G401 (cell line): Measurements from ENCODE around the gene STYXL1. TPM values are rescaled to one million over a fixed set of nuclear protein-coding genes. Genes with fewer than 3 reads are reported as not detected.

ENCODE experiments used
- DNase-seq: peaks from one replicate; pipeline ENCODE4 v3.0.0-alpha.2; 2015; ENCODE audit warnings: low spot score
- in situ Hi-C: cut with HindIII; loops from 2 replicates; pipeline ENCODE4 v1.10.0; 2016; ENCODE audit warnings: low sequenced_read_pairs, mixed read lengths
- total RNA-seq: library from RNA; depleted of rRNA; stranded (reverse); fragments of >200 nt; shearing (Covaris generic); gene quantifications from 2 replicates; pipeline ENCODE4 v1.2.3, GENCODE V29; 2014

STYXL1 gene
- total RNA-seq, 1 experiment from 2014 or later, result 61.7 TPM

DNA sequence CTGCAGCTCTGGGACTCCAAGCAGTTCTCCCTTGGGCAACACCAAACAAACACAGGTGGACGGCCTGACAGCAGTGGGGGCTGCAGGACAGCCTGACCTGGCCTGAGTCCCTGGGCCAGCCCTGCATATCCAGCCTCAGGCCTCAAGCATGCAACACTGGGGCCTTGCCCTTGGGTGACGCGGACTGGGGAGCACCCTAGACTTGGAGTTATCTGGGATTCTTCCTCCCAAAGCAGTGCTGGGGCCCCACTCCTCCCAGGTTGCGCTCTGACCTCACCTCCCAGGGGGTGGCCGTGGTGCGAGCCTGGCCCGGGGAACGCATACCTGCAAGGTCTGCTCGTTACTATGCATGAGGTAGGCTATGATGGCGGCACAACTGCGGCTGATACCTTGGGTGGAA is 47.2 kb downstream of the STYXL1 start:
- in situ Hi-C loops, result no loop called here

DNA sequence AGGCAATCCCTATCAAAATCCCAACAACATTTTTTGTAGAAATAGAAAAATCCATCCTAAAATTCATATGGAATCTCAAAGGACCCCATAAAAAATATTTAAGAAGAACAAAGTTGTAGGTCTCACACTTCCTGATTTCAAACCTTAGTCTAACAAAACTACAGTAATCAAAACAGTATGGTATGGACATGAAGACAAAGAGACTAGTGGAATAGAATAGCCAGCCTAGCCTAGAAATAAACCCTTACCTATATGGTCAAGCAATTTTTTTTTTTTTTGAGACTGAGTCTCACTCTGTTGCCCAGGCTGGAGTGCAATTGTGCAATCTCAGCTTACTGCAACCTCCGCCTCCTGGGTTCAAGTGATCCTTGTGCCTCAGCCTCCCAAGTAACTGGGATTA is 49.8 kb downstream of the STYXL1 start:
- DNase-seq, result no peak
- in situ Hi-C loops, result no loop called here

More for the DNA sequence above, 47.2 kb downstream of the STYXL1 start:
- no peak for DNase-seq

DNA sequence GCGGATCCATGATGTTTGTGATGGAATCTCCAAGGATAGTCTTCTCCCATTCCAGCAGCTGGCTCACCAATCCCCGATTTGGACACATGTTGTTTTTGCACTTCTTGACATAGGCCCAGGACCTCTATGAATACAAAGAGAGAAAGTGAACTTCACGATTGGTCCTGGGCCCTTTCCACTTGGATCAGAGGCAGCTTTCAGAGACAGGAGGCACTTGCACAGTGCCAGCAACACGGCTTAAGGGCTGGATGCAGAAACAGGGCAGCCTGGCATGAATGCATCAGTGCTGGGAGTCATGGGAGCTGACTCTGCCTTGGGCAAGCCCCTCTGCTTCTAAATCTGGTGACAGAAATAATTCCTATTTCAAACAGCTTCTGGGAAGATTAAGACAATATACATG is 51.3 kb downstream of the STYXL1 start:
- in situ Hi-C loops, result no loop called here
- no peak for DNase-seq

DNA sequence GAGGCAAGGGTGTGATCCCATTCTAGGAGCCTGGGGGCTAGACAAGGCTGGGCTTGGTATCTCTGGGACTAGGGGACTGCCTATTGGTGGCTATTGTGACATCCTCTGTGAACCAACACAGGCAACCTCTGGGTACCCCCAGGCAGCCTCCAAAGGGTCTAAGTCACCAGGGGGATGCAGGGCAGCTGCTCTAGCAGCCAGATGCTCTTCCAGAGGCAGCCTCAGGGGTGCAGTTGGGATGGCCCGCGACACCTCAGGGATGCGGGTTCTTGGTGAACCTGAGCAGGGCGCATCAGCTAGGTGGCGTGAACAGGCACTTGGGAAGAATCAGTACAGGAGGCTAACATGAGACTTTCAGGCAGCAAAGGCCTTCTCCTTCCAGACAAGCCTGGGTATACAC is 51.8 kb downstream of the STYXL1 start:
- no peak for DNase-seq
- in situ Hi-C loops, result no loop called here

DNA sequence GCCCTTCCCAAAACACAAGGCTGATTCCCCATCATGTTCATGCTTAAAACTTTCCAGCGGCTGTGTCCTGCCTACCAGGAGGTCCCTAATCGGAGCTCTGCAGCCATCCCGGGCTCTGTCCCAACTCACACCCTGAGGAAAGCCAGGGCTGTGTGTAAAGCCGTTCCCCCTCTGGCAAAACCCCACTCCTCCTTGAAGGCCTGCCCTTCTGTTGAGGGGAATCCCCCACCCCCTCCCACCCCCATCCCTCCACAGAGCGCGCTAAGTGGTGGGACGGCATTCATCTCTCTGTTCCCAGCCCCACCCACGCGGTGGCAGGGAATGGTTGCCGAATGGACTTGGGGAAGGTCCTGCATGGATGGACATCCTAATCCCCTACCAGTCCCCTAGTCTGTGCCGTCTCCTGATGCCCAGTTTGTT is 52.7 kb downstream of the STYXL1 start:
- no peak for DNase-seq
- in situ Hi-C loops, result no loop called here

DNA sequence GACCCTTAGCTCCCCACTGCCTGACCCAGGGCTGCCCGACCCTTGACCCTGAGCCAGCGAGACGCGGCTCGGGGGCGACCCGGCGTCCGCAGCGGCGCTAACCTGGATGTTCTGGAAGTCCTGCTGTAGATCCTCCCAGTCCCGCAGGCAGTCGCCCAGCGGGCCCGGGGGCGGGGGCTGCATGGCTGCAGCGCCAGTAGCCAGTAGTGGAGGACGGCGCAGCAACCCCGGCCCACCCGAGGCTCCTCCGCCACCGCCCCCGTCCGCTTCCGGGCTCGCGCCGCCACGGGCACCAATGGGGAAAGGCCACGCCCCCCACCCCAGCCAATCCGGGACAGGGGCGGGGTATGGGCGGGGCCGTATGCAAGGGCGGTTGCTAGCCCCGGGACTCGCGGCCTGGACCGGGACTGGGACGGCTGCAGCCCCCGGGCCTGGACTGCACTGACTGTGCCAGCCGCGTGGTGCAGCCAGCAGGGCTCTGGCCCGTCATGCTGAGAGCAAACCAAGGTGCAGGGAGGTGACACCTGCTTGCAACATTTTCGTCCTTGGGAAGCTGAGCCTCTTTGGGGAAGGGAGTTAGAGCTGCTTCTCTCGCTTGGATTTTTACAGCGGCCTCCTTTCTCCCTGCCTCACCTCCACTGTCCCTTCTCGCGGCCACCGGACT is 53.3 kb downstream of the STYXL1 start, which contains the start of gene TMEM120A:
Gene TMEM120A, minus strand, starts transcription at position 208 of the 664 bp plus-strand sequence. Its CDS starts 25 bp downstream, at position 183.
- peak; percentile 91 for DNase-seq
- in situ Hi-C loops, result no loop called here

DNA sequence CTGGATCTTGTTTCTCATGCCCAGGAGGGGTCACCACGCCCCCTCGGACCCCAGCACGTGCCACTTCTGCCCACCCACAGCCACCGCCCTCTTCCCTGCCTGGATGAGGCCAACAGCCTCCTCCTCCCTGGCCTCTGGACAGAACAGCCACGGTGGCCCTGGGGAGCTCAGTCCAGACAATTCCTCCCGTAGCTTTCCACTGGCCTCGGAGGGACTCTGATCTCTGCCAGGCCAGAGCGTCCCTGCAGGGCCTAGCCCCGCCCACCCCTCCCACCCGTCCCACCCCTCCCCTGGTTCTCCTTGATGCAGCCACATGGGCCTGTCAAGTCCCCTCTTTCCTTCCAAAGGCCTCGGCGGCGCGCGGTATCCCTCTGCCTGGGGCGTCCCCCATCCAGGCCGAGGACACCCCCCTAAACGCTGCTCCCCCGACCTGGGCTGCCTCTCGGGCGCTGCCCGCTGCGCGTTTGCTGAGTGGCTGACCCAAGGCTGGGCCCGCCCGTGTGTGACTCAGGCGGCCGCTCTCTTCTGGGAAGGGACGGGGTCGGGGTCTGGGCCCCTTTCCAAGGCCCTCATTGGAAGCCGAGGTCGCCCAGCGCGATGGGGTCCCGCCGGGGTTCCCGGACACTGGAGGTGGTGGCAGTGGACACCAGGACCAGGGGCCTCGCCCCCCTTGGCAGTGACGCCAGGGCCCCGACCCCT is 54.0 kb downstream of the STYXL1 start:
- peak; percentile 43 for DNase-seq

DNA sequence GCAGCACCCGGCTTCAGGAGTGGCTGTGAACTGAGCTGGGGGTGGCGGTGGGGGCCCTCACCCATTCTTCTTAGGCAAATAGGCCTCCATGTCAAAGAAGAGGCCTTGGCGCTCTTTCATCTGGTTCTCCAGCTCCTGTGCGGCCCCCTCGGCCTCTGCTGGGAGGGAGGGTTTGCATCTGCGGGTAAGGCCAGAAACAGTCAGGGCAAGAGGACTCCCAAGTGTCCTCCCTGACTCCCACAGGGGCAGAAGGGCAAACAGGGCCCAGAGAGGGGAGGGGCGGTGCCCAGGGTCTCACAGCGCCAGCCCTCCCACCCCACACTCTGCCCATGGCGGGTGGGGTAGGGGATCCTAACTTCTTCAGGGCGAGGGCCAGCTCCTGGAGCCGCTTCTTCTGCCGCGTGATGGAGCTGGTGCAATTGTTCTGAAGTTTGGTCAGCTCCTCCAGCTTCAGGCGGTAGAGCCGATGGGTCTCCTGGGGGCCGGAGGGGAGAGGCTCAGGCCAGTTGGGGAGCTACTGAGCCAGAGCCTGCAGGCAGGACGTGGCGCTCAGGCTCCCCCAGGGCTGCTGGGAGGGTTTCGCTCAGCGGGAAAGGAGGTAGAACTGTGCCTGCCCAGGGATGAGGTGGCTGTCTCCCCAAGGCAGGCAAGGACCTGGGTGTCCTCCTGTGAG is 55.6 kb downstream of the STYXL1 start:
- in situ Hi-C loops, result no loop called here
- no peak for DNase-seq

More for the DNA sequence above, 54.0 kb downstream of the STYXL1 start:
- in situ Hi-C loops, result no loop called here

DNA sequence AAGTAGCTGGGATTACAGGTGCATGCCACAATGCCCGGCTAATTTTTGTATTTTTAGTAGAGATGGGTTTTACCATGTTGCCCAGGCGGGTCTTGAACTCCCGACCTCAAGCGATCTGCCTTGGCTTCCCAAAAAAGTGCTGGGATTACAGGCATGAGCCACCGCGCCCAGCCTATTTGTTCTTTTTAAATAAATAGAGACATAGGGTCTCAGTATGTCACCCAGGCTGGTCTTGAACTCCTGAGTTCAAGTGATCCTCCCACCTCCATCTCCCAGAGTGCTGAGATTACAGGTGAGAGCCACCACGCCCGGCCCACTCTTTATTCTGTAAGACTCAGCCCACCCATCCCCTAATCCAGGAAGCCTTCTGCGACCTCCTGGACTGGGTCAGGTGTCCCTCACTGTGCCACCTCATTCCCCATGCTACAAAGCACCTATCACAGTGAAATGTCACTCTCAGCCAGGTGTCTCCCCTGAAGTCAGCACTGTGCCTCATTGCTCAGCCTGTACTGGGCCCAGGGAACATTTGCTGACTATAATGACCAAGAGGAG is 56.2 kb downstream of the STYXL1 start:
- in situ Hi-C loops, result no loop called here

DNA sequence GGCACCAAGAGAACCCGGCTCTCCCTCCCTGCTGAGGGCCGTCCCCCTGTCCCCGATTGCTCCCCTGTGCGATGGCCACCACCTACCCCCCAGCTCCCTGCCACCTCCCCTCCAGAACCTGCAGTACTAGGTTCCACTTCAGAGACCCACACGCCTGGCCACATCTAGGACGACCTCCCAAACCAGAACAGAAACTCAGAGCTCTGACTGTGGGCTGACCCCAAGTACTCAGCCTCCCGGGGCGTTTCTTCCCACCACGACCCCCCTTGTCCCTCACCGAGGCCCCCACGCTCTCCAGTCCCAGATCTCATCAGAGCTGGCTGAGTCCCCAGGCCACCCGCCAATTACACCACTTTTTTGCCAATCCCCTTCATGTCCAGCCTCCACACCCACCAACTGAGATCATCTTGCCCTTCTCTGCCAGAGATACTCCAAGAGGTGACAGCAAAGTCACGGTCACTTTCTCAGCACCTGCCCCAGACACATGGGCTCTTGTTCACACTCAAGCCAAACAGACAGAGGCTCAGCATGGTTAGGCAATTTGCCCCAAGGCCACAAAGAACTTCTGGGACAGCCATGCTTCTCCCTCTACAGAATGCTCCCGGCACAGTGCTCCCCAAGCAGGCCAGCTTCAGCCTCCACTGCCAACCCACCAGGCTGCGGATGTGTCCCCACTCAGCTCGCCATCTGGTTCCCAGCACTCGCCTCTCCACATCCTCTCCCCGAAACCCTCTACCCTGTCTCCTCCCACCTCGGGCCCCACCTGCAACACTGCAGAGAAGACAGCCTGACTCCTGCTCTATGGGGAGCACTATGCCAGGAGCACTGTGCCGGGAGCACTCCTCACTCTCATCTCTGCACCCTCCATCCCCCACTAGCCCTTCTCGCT is 58.1 kb downstream of the STYXL1 start:
- DNase-seq, result peak; percentile 32
- in situ Hi-C loops, result no loop called here

More for the DNA sequence above, 56.2 kb downstream of the STYXL1 start:
- DNase-seq, result no peak

DNA sequence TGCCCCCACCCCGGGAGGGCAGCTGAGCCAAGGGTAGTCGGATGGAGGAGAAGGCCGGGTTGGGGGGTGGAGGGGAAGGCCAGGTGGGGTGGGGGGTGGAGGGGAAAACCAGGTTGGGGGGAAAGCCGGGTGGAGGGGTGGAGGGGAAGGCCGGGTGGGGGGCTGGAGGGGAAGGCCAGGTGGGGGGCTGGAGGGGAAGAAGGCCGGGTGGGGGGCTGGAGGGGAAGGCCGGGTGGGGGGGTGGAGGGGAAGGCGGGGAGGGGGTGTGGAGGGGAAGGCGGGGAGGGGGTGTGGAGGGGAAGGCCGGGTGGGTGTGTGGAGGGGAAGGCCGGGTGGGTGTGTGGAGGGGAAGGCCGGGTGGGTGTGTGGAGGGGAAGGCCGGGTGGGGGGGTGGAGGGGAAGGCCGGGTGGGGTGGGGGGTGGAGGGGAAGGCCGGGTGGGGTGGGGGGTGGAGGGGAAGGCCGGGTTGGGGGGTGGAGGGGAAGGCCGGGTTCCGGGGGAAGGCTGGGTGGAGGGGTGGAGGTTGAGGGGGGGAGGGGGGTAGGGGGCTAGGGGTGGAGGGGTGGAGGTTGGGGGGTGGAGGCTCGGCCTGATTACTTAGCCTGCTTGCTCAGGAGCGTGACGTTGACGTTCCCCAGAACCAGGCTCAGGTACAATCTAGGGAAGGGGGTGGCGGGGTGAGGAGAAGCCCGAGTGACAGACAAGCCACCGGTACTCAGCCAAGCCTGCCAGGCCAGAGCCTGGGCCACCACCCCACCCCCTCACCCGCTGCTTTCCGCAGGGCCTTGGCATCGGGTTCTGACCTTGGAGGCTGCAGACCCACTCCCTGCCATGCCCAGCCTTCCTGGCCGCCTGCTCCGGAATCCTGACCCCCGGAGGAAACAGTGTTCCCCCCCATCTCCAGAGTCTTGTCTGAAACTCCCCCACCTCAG is 59.0 kb downstream of the STYXL1 start:
- DNase-seq, result no peak
- in situ Hi-C loops, result no loop called here

DNA sequence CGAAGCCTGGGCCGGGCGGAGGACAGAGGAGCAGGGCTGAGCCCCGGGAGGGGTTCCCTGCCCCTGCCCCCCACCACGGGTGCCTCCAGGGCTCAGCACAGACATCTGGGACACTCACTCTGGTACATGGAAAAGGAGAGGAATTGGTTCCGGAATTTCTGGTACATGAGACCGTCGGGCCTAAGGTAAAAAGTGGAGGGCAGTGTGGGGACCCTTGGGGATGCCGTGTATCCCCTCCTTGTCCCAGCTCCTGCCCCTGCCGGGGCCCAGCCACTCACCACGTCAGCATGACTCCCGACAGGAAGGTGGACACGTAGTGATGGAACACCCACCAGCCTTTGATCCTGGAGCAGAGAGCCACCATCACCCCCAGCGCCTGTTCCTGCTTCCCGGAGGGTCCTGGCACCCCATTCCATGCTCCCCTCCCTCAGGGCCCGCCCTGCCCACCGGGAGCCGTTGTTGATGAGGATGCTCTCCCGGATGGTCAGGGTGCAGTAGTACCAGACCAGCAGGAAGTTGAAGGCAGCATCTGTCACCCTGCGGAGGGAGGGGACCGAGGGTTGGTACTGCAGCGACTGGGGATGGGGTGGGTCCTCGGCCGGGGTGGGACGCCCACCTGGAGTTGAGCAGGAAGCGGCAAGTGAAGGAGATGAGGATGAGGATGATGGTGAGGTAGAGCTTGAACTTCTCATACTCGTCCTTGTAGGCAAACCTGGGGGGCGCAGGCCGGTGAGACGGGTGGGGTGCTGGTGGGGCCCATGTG is 59.8 kb downstream of the STYXL1 start:
- in situ Hi-C loops, result no loop called here
- no peak for DNase-seq

DNA sequence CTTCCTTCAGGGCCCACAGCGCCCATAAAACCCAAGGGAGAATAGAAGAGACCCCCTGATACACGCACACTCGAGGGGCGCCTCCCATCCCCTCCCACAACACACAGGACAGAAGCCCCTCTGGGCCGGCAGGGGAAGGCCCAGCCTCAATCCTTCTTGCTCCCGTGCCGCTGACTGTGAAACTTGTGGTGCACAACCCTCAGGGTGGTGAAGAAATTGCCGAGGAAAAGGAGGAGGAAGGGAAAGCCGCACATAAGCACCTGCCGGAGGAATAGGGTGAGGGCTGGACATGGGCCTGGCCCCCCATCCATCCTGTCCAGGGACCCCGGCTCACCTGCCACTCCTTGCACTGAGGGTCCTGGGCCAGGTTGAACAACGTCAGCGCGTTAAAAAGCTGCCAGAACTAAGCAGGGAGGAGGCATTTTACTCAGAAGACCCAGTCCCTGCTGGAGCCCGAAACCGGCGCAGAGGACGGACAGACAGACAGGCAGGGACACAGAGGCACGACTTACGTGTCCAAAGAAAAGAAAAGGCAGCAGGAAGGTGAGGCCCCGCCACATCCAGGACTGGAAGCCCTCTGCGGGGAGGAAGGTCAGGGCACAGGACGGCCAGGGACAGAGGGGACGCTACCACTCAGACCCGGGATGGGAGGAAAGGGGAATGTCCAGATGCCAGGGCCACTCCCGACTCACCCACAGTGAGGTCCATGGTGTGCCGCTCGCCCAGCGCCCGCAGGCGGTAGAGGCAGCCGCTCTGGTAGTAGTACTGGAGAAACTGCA is 60.6 kb downstream of the STYXL1 start:
- in situ Hi-C loops, result no loop called here
- no peak for DNase-seq

DNA sequence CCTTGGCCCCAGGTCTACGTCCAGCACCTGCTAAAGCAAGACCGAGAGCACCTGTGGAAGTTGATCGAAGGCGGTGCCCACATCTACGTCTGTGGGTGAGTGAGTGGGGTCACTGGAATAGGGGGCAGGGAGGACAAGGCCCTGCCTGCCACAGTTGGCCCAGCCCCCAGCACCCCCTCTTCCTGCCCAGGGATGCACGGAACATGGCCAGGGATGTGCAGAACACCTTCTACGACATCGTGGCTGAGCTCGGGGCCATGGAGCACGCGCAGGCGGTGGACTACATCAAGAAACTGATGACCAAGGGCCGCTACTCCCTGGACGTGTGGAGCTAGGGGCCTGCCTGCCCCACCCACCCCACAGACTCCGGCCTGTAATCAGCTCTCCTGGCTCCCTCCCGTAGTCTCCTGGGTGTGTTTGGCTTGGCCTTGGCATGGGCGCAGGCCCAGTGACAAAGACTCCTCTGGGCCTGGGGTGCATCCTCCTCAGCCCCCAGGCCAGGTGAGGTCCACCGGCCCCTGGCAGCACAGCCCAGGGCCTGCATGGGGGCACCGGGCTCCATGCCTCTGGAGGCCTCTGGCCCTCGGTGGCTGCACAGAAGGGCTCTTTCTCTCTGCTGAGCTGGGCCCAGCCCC is 61.5 kb downstream of the STYXL1 start:
- no peak for DNase-seq

DNA sequence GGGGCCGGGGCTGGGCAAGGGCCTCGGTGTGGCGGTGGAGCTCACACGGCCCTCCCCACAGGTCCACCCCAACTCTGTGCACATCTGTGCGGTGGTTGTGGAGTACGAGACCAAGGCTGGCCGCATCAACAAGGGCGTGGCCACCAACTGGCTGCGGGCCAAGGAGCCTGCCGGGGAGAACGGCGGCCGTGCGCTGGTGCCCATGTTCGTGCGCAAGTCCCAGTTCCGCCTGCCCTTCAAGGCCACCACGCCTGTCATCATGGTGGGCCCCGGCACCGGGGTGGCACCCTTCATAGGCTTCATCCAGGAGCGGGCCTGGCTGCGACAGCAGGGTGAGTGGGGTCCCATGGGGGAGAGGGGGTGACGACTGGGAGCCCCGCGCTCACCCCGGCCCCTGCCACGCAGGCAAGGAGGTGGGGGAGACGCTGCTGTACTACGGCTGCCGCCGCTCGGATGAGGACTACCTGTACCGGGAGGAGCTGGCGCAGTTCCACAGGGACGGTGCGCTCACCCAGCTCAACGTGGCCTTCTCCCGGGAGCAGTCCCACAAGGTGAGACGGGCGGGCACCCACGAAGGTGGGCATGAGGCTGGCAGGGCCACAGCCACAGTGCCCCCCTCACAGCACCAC is 62.2 kb downstream of the STYXL1 start:
- DNase-seq, result no peak
- in situ Hi-C loops, result no loop called here

More for the DNA sequence above, 61.5 kb downstream of the STYXL1 start:
- in situ Hi-C loops, result no loop called here
